Measurements from ENCODE around the gene TCF19.

Gene TCF19

GRCh38 chr6:31144296-31144969 is 14.0 kb upstream of the TCF19 start:
- TF ChIP-seq, protein P1, sequence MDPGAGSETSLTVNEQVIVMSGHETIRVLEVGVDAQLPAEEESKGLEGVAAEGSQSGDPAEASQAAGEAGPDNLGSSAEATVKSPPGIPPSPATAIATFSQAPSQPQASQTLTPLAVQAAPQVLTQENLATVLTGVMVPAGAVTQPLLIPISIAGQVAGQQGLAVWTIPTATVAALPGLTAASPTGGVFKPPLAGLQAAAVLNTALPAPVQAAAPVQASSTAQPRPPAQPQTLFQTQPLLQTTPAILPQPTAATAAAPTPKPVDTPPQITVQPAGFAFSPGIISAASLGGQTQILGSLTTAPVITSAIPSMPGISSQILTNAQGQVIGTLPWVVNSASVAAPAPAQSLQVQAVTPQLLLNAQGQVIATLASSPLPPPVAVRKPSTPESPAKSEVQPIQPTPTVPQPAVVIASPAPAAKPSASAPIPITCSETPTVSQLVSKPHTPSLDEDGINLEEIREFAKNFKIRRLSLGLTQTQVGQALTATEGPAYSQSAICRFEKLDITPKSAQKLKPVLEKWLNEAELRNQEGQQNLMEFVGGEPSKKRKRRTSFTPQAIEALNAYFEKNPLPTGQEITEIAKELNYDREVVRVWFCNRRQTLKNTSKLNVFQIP (CRISPR knock-in tag; IDR thresholded peaks at IDR 0.05; ENCODE audit: borderline replicate concordance, low read depth) = no peak
- TF ChIP-seq BACH2 (CRISPR knock-in tag; IDR thresholded peaks at IDR 0.05; ENCODE audit: borderline replicate concordance) (no peak), ZFP3 (CRISPR knock-in tag; IDR thresholded peaks at IDR 0.05) (no peak), TSHZ2 (CRISPR knock-in tag; IDR thresholded peaks at IDR 0.05) (no peak), PPARA (CRISPR knock-in tag; IDR thresholded peaks at IDR 0.05; ENCODE audit: borderline replicate concordance) (no peak), TOX (CRISPR knock-in tag; IDR thresholded peaks at IDR 0.05; ENCODE audit: borderline replicate concordance) (no peak), OSR1 (CRISPR knock-in tag; IDR thresholded peaks at IDR 0.05) (no peak), GLIS3 (CRISPR knock-in tag; IDR thresholded peaks at IDR 0.05) (no peak), ZNF8 (CRISPR knock-in tag; IDR thresholded peaks at IDR 0.05) (no peak), TCF4 (CRISPR knock-in tag; IDR thresholded peaks at IDR 0.05; ENCODE audit: borderline replicate concordance) (no peak), ZC3H10 (CRISPR knock-in tag; IDR thresholded peaks at IDR 0.05) (no peak)
- ATAC-seq = no peak

- TF ChIP-seq TOX (CRISPR knock-in tag; IDR thresholded peaks at IDR 0.05; ENCODE audit: borderline replicate concordance) = no peak
- TF ChIP-seq ZNF70 (CRISPR knock-in tag; IDR thresholded peaks at IDR 0.05) = no peak
- TF ChIP-seq ESRRG (CRISPR knock-in tag; IDR thresholded peaks at IDR 0.05) = no peak
- no peak for TF ChIP-seq SNAI2 (CRISPR knock-in tag; IDR thresholded peaks at IDR 0.05)
- TF ChIP-seq, protein P1 (CRISPR knock-in tag; IDR thresholded peaks at IDR 0.05; ENCODE audit: borderline replicate concordance, low read depth) = no peak
- TF ChIP-seq ZFP3 (CRISPR knock-in tag; IDR thresholded peaks at IDR 0.05) = no peak
- TF ChIP-seq, protein P2, sequence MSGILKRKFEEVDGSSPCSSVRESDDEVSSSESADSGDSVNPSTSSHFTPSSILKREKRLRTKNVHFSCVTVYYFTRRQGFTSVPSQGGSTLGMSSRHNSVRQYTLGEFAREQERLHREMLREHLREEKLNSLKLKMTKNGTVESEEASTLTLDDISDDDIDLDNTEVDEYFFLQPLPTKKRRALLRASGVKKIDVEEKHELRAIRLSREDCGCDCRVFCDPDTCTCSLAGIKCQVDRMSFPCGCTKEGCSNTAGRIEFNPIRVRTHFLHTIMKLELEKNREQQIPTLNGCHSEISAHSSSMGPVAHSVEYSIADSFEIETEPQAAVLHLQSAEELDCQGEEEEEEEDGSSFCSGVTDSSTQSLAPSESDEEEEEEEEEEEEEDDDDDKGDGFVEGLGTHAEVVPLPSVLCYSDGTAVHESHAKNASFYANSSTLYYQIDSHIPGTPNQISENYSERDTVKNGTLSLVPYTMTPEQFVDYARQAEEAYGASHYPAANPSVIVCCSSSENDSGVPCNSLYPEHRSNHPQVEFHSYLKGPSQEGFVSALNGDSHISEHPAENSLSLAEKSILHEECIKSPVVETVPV (CRISPR knock-in tag; IDR thresholded peaks at IDR 0.05) = no peak
- TF ChIP-seq PATZ1 (CRISPR knock-in tag; IDR thresholded peaks at IDR 0.05; ENCODE audit: borderline replicate concordance) = no peak
- TF ChIP-seq BACH2 (CRISPR knock-in tag; IDR thresholded peaks at IDR 0.05; ENCODE audit: borderline replicate concordance) = no peak
- no peak for TF ChIP-seq ARNTL (CRISPR knock-in tag; IDR thresholded peaks at IDR 0.05; ENCODE audit: borderline replicate concordance, low read depth)
- no peak for TF ChIP-seq TSHZ2 (CRISPR knock-in tag; IDR thresholded peaks at IDR 0.05)
- no peak for TF ChIP-seq ZFP30 (CRISPR knock-in tag; IDR thresholded peaks at IDR 0.05)
- TF ChIP-seq ZNF565 (CRISPR knock-in tag; conservative IDR thresholded peaks at IDR 0.05; ENCODE audit: low read depth) = no peak
- TF ChIP-seq CREB5 (CRISPR knock-in tag; IDR thresholded peaks at IDR 0.05; ENCODE audit: low read depth) = no peak
- TF ChIP-seq TCF4 (CRISPR knock-in tag; IDR thresholded peaks at IDR 0.05; ENCODE audit: borderline replicate concordance) = no peak
- TF ChIP-seq PPARA (CRISPR knock-in tag; IDR thresholded peaks at IDR 0.05; ENCODE audit: borderline replicate concordance) = no peak
- no peak for TF ChIP-seq ZC3H10 (CRISPR knock-in tag; IDR thresholded peaks at IDR 0.05)
- TF ChIP-seq CSDC2 (CRISPR knock-in tag; IDR thresholded peaks at IDR 0.05) = no peak
- TF ChIP-seq GLIS3 (CRISPR knock-in tag; IDR thresholded peaks at IDR 0.05) = no peak
- ATAC-seq = no peak
Measured at GRCh38 chr6:31144970-31145340, 13.4 kb upstream of the TCF19 start.

Data from SK-N-SH treated with all-trans-retinoic acid at 6 μM for 48 hours (cell line).